K562 (cell line): ENCODE data around the gene RBMX2. TPM values are rescaled to one million over a fixed set of nuclear protein-coding genes. Genes with fewer than 3 reads are reported as not detected.

Experiments used
- ATAC-seq: fragments of 200-7000 bp; cut with Tn5 transposase; 3 replicates; pipeline ENCODE4 v1.9.1; 2020; ENCODE audit warnings: moderate library complexity
- BruUV-seq: library from RNA; stranded (reverse); fragments of 400-500 nt; replicated peaks from 2 replicates; lab custom pipeline; 2021; lab: Mats Ljungman, UMichigan
- CTCF ChIA-PET: fragments of 300-600 bp; formaldehyde crosslinking; extraction: SDS; loops from one replicate; lab custom pipeline; 2021; ENCODE audit warnings: low intra/inter-chr PET ratio; lab: Yijun Ruan, JAX
- POLR2A ChIA-PET: fragments of 300-600, 350-650 bp; sonication (Branson Sonifier 250); formaldehyde crosslinking; extraction: SDS; loops from one replicate; lab custom pipeline; 2021; ENCODE audit warnings: antibody characterized with exemption, inconsistent platforms; lab: Yijun Ruan, JAX
- DNase-seq, 4 experiments: peaks; one replicate each; pipeline versions ENCODE4 v3.0.0 to v3.0.0-alpha.2; 2011 to 2018; ENCODE audit warnings: low spot score in 3 of 4, mixed read lengths in 3 of 4; ENCODE audit errors: extremely low read depth in 1 of 4
- FAIRE-seq: peaks from 2 replicates; lab custom pipeline; 2011; peaks lifted over from hg19 to GRCh38; lab: Jason Lieb, UNC
- H2AFZ ChIP-seq: 2 replicates; pipeline ENCODE4 v1.6.0; 2011; ENCODE audit warnings: low read depth, low read length, control low read depth, inconsistent platforms
- H3K27ac ChIP-seq: fragments of 200-600 bp; 3 replicates; pipeline ENCODE4 v1.8.0; 2011; ENCODE audit warnings: low read depth, mild to moderate bottlenecking, control low read depth, inconsistent platforms, low read length, moderate library complexity, mixed read lengths; ENCODE audit errors: extremely low read depth
- H3K27me3 ChIP-seq, 2 experiments: fragments of 300-600 bp in 1 of 2; 2 replicates in 1 of 2; 3 replicates in 1 of 2; pipeline versions ENCODE4 v1.6.0 to v1.8.0; 2011; ENCODE audit warnings: inconsistent platforms in 2 of 2, low read length in 2 of 2, mild to moderate bottlenecking in 1 of 2, mixed read lengths in 1 of 2, moderate library complexity in 1 of 2; ENCODE audit not compliant: control insufficient read depth in 2 of 2, insufficient read depth in 2 of 2
- H3K36me3 ChIP-seq: fragments of 300-600 bp; 3 replicates; pipeline ENCODE4 v1.8.0; 2011; ENCODE audit warnings: mild to moderate bottlenecking, low read length, inconsistent platforms; ENCODE audit not compliant: control insufficient read depth, insufficient read depth
- H3K4me1 ChIP-seq, 2 experiments: fragments of 200-600 bp in 1 of 2; replicated peaks in 1 of 2; 2 replicates in 1 of 2; 3 replicates in 1 of 2; pipeline versions ENCODE4 v1.5.1 to v1.8.0; 2011; ENCODE audit warnings: inconsistent platforms in 2 of 2, low read length in 2 of 2, mild to moderate bottlenecking in 1 of 2, mixed read lengths in 1 of 2, moderate library complexity in 1 of 2; ENCODE audit not compliant: control insufficient read depth in 2 of 2, insufficient read depth in 2 of 2
- H3K4me2 ChIP-seq: 2 replicates; pipeline ENCODE4 v1.6.1; 2011; ENCODE audit warnings: low read length, control low read depth, inconsistent platforms, mixed read lengths; ENCODE audit not compliant: insufficient read depth
- H3K4me3 ChIP-seq: fragments of 200-600 bp; sonication (generic), shearing (Covaris generic); 2 replicates; pipeline ENCODE4 v1.5.1; 2016; ENCODE audit warnings: control low read depth, inconsistent platforms
- H3K79me2 ChIP-seq: fragments of 200-600 bp; 3 replicates; pipeline ENCODE4 v1.8.0; 2011; ENCODE audit warnings: low read length, inconsistent platforms; ENCODE audit not compliant: control insufficient read depth, insufficient read depth
- H3K9ac ChIP-seq, 2 experiments: 2 replicates each; pipeline versions ENCODE4 v1.6.0 to v1.6.1; 2011; ENCODE audit warnings: low read depth in 2 of 2, low read length in 2 of 2, control low read depth in 1 of 2, inconsistent platforms in 1 of 2, mild to moderate bottlenecking in 1 of 2, mixed read lengths in 1 of 2; ENCODE audit not compliant: insufficient read depth in 1 of 2
- H3K9me1 ChIP-seq: one replicate; pipeline ENCODE4 v1.6.0; 2011; ENCODE audit warnings: inconsistent platforms, mild to moderate bottlenecking, low read length, moderate library complexity; ENCODE audit not compliant: control insufficient read depth, insufficient read depth
- H3K9me3 ChIP-seq: replicated peaks from 2 replicates; pipeline ENCODE4 v1.5.1; 2011; ENCODE audit warnings: low read depth, low read length, inconsistent platforms; ENCODE audit not compliant: control insufficient read depth, insufficient read depth
- H4K20me1 ChIP-seq: replicated peaks from 2 replicates; pipeline ENCODE4 v1.6.1; 2011; ENCODE audit warnings: low read length, inconsistent platforms, mixed read lengths; ENCODE audit not compliant: control insufficient read depth, insufficient read depth
- ADNP ChIP-seq: fragments of 200-800 bp; sonication (Bioruptor generic); IDR thresholded peaks from 2 replicates; pipeline ENCODE4 v1.6.1; 2016; ENCODE audit warnings: missing genetic modification characterization, missing compliant biosample characterization
- FOXJ3 ChIP-seq: sonication (generic); formaldehyde crosslinking; IDR thresholded peaks from 2 replicates; pipeline ENCODE4 v1.4.0; 2020; ENCODE audit warnings: mild to moderate bottlenecking, missing genetic modification reagents
- FOXK2 ChIP-seq, 2 experiments: fragments of 450-650 bp; IDR thresholded peaks in 1 of 2; conservative IDR thresholded peaks in 1 of 2; 2 replicates each; pipeline ENCODE4 v1.6.1; 2016; ENCODE audit warnings: low read depth in 2 of 2, mild to moderate bottlenecking in 1 of 2
- GTF2E2 ChIP-seq: fragments of 200-800 bp; sonication (Bioruptor generic); IDR thresholded peaks from 2 replicates; pipeline ENCODE4 v1.6.1; 2016; ENCODE audit warnings: missing genetic modification characterization, missing compliant biosample characterization
- HDAC3 ChIP-seq: fragments of 450-650 bp; IDR thresholded peaks from 2 replicates; pipeline ENCODE4 v1.6.1; 2018; ENCODE audit warnings: borderline replicate concordance, mild to moderate bottlenecking, moderate library complexity; ENCODE audit not compliant: partially characterized antibody
- HNRNPL ChIP-seq: fragments of 200-400 bp; formaldehyde crosslinking; IDR thresholded peaks from 2 replicates; pipeline ENCODE4 v1.6.1; 2017; ENCODE audit warnings: low read depth, mild to moderate bottlenecking, low read length
- MEF2D ChIP-seq: conservative IDR thresholded peaks from 2 replicates; pipeline ENCODE4 v1.6.1; 2016; ENCODE audit warnings: low read depth, missing genetic modification characterization, missing compliant biosample characterization
- MTF1 ChIP-seq: fragments of 250-450 bp; sonication (Bioruptor Pico); IDR thresholded peaks from 2 replicates; pipeline ENCODE4 v1.9.0; 2021; ENCODE audit warnings: moderate library complexity, mild to moderate bottlenecking, inconsistent platforms, borderline replicate concordance
- RNF219 ChIP-seq: fragments of 250-450 bp; sonication (Bioruptor Pico); IDR thresholded peaks from 2 replicates; pipeline ENCODE4 v1.5.0; 2022; ENCODE audit warnings: mild to moderate bottlenecking
- SRSF7 ChIP-seq: fragments of 200-400 bp; formaldehyde crosslinking; optimal IDR thresholded peaks from 2 replicates; pipeline ENCODE3; 2017; ENCODE audit warnings: mild to moderate bottlenecking, low read depth, low read length
- ZNF407 ChIP-seq: fragments of 450-650 bp; IDR thresholded peaks from 2 replicates; pipeline ENCODE4 v1.6.1; 2016; ENCODE audit warnings: low read depth
- ZNF76 ChIP-seq: fragments of 250-450 bp; sonication (Bioruptor Pico); IDR thresholded peaks from 2 replicates; pipeline ENCODE4 v1.4.0; 2020; ENCODE audit warnings: mild to moderate bottlenecking, moderate library complexity, borderline replicate concordance
- WGBS: fragments of 100-300 bp; shearing (Covaris generic); methylation state at CpG from one replicate; pipeline ENCODE4 v1.1.6; 2016; ENCODE audit warnings: low coverage, mixed read lengths; ENCODE audit not compliant: insufficient coverage; ENCODE audit errors: missing lambda C conversion rate; 5-methylcytosine and 5-hydroxymethylcytosine counted together
- in situ Hi-C: fragments of 300-500 bp; cut with MboI; formaldehyde crosslinking; loops from 4 replicates; pipeline ENCODE4 v1.15.0; 2018; ENCODE audit warnings: inconsistent platforms, mixed read lengths
- intact Hi-C: fragments of 100-400 bp; cut with micrococcal nuclease; formaldehyde crosslinking; loops from 2 replicates; pipeline ENCODE4 v1.14.2; 2022
- polyA plus RNA-seq, 8 experiments: library from polyadenylated mRNA; depleted of rRNA in 4 of 8; stranded (reverse) in 5 of 8; unstranded in 3 of 8; fragments of >200 nt; fragmentation: Nextera tagmentation in 2 of 8; fragmentation: Illumina TruSeq in 1 of 8; extraction: Ambion mirVana in 2 of 8; extraction: Trizol in 1 of 8; gene quantifications; 2 replicates each; pipeline versions ENCODE4 v1.2.1 to v1.2.3, GENCODE V29; 2011 to 2014; ENCODE audit warnings: inconsistent platforms in 1 of 8, missing spikeins in 1 of 8
- total RNA-seq, 7 experiments: library from RNA; depleted of rRNA in 6 of 7; stranded (reverse); fragments of >200 nt in 6 of 7; fragmentation: Illumina TruSeq in 2 of 7; extraction: Trizol in 2 of 7; gene quantifications; 2 replicates each; pipeline versions ENCODE4 v1.2.1 to v1.2.3, GENCODE V29; 2011 to 2021; ENCODE audit warnings: low replicate concordance in 1 of 7

RBMX2 gene
- total and polyA plus RNA-seq, 9 of the 15 experiments (the other 6 are each of a cell fraction or from before 2014, with no cell fraction given): 27.2 to 62.5 (median 54.1) TPM

- TF ChIP-seq HDAC3 (no peak), RNF219 (no peak), ZNF76 (CRISPR knock-in tag) (no peak)
Measured at GRCh38 chrX:130385520-130385919, 16.3 kb upstream of the RBMX2 start, which contains the start of gene GPR119 (continued).

GRCh38 chrX:130386408-130386808, 15.4 kb upstream of the RBMX2 start:
- in situ Hi-C loops (no loop called here), intact Hi-C loops (no loop called here)
- Histone ChIP-seq H4K20me1 (no peaks in the 10 kb centered on the region), H2AFZ (no peak overlapping the region), H3K4me1 (no peaks in the 10 kb centered on the region; a peak in 2 of 5 replicates), H3K9me1 (no peaks in the 10 kb centered on the region), H3K79me2 (no peaks in the 10 kb centered on the region), H3K27me3 (peaks cover 3 to 19% of the 10 kb centered on the region in 2 experiments; a peak in 4 of 5 replicates), H3K4me3 (no peak overlapping the region), H3K4me2 (no peak overlapping the region), H3K36me3 (no peaks in the 10 kb centered on the region), H3K9ac (no peak overlapping the region), H3K9me3 (no peaks in the 10 kb centered on the region), H3K27ac (no peak overlapping the region)
- POLR2A ChIA-PET: no interaction called here
- CTCF ChIA-PET: no interaction called here
- 6% methylated on average over 5 of the region's 5 CpGs for WGBS
- no peak for FAIRE-seq
- BruUV-seq: no TSS peak
- DNase-seq: no peak
- no peak for ATAC-seq
- no peak for TF ChIP-seq MTF1 (CRISPR knock-in tag)
- no peak for TF ChIP-seq ADNP
- TF ChIP-seq SRSF7: no peak
- no peak for TF ChIP-seq ZNF407
- TF ChIP-seq FOXJ3: no peak
- TF ChIP-seq MEF2D (tag): no peak
- TF ChIP-seq FOXK2 (conservative IDR thresholded peaks at IDR 0.05 in 1 of 2, IDR thresholded peaks at IDR 0.05 in 1 of 2; ENCODE audit: low read depth in 2 of 2): no peak
- TF ChIP-seq HNRNPL: no peak
- no peak for TF ChIP-seq GTF2E2 (tag)
